ENCODE measurements around the gene FSTL5. TPM values are rescaled to one million over a fixed set of nuclear protein-coding genes. Genes with fewer than 3 reads are reported as not detected.

The FSTL5 gene
- total and polyA plus RNA-seq, 2 of the 13 experiments (the other 11 are each of a cell fraction or from before 2014, with no cell fraction given): 0.03 to 0.07 TPM

DNA sequence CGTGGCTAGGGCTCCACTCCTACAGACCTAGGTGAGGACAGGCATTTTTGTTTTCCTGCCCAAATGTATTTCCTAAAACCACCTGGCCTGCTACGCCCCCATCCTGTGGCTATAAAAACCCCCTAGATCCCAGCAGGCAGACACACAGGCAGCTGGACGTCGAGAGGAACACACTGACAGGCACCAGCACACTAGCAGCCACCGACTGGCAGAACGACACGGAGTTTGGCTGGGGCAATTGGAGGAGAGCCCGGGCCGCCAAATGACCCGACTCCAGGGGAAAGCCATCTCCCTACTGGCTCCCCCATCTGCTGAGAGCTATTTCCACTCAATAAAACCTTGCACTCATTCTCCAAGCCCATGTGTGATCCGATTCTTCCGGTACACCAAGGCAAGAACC lies 516.0 kb downstream of the FSTL5 start (continued):
- TF ChIP-seq, protein P1, sequence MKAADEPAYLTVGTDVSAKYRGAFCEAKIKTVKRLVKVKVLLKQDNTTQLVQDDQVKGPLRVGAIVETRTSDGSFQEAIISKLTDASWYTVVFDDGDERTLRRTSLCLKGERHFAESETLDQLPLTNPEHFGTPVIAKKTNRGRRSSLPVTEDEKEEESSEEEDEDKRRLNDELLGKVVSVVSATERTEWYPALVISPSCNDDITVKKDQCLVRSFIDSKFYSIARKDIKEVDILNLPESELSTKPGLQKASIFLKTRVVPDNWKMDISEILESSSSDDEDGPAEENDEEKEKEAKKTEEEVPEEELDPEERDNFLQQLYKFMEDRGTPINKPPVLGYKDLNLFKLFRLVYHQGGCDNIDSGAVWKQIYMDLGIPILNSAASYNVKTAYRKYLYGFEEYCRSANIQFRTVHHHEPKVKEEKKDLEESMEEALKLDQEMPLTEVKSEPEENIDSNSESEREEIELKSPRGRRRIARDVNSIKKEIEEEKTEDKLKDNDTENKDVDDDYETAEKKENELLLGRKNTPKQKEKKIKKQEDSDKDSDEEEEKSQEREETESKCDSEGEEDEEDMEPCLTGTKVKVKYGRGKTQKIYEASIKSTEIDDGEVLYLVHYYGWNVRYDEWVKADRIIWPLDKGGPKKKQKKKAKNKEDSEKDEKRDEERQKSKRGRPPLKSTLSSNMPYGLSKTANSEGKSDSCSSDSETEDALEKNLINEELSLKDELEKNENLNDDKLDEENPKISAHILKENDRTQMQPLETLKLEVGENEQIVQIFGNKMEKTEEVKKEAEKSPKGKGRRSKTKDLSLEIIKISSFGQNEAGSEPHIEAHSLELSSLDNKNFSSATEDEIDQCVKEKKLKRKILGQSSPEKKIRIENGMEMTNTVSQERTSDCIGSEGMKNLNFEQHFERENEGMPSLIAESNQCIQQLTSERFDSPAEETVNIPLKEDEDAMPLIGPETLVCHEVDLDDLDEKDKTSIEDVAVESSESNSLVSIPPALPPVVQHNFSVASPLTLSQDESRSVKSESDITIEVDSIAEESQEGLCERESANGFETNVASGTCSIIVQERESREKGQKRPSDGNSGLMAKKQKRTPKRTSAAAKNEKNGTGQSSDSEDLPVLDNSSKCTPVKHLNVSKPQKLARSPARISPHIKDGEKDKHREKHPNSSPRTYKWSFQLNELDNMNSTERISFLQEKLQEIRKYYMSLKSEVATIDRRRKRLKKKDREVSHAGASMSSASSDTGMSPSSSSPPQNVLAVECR (CRISPR knock-in tag; IDR thresholded peaks at IDR 0.05; ENCODE audit: borderline replicate concordance): no peak
- TF ChIP-seq TAF15 (IDR thresholded peaks at IDR 0.05; ENCODE audit: low read depth, low read length, poor library complexity, severe bottlenecking) (no peak), HOXA3 (CRISPR knock-in tag; IDR thresholded peaks at IDR 0.05) (no peak), KAT7 (CRISPR knock-in tag; IDR thresholded peaks at IDR 0.05; ENCODE audit: borderline replicate concordance) (no peak), GTF2F1 (IDR thresholded peaks at IDR 0.05; ENCODE audit: low read length) (no peak), PRMT3 (CRISPR knock-in tag; IDR thresholded peaks at IDR 0.05; ENCODE audit: borderline replicate concordance, low read depth) (no peak), ZNF34 (CRISPR knock-in tag; IDR thresholded peaks at IDR 0.05; ENCODE audit: borderline replicate concordance) (no peak), STAT5B (CRISPR knock-in tag; IDR thresholded peaks at IDR 0.05) (no peak), ZNF138 (CRISPR knock-in tag; IDR thresholded peaks at IDR 0.05; ENCODE audit: low read depth) (no peak), FOXC1 (CRISPR knock-in tag; IDR thresholded peaks at IDR 0.05; ENCODE audit: borderline replicate concordance) (no peak)
- TF ChIP-seq, protein P2, sequence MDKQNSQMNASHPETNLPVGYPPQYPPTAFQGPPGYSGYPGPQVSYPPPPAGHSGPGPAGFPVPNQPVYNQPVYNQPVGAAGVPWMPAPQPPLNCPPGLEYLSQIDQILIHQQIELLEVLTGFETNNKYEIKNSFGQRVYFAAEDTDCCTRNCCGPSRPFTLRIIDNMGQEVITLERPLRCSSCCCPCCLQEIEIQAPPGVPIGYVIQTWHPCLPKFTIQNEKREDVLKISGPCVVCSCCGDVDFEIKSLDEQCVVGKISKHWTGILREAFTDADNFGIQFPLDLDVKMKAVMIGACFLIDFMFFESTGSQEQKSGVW (CRISPR knock-in tag; IDR thresholded peaks at IDR 0.05; ENCODE audit: borderline replicate concordance): no peak
